Measurements from ENCODE around the gene CDH13.

DNA sequence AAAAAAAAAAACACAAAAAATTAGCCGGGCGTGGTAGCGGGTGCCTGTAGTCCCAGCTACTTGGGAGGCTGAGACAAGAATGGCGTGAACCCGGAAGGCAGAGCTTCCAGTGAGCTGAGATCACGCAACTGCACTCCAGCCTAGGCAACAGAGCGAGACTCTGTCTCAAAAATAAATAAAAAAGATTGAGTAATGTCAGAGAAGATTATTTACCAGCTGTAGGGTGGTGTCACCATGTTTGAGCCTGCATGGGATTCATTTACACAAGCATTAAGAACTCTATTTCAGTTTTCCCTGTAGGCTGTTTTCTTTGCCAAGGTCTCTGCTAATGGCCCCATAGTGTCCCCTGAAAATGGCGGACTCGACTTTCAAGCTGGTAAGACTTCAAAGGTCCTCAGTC, 575.0 kb downstream of the CDH13 start:
- TF ChIP-seq CTCF (IDR thresholded peaks at IDR 0.05) (no peak), ZFX (IDR thresholded peaks at IDR 0.05; ENCODE audit: borderline replicate concordance) (no peak)
